Testis (tissue), 3 donors: ENCODE results near the gene MED7. TPM values are rescaled to one million over a fixed set of nuclear protein-coding genes. Genes with fewer than 3 reads are reported as not detected.
"Not testable (repeated sequence)": the region's sequence is repeated elsewhere in the genome, so short reads cannot be mapped to it uniquely, and the experiment has no call there.

Source experiments
- DNase-seq: peaks from one replicate; pipeline ENCODE4 v3.0.0-alpha.2; 2019
- H3K27ac ChIP-seq, 2 donors: fragments of 200-600 bp; sonication (generic); one replicate each; pipeline ENCODE4 v1.5.1; 2019
- H3K27me3 ChIP-seq: fragments of 200-600 bp; sonication (generic); one replicate; pipeline ENCODE4 v1.5.1; 2019
- H3K36me3 ChIP-seq: fragments of 200-600 bp; sonication (generic); one replicate; pipeline ENCODE4 v1.5.1; 2017; ENCODE audit warnings: low read depth; ENCODE audit errors: missing control alignments
- H3K4me1 ChIP-seq: fragments of 200-600 bp; sonication (generic); one replicate; pipeline ENCODE4 v1.5.1; 2019
- H3K4me3 ChIP-seq, 2 donors: fragments of 200-600 bp; sonication (generic); one replicate each; pipeline ENCODE4 v1.5.1; 2017 to 2019
- H3K9me3 ChIP-seq: fragments of 200-600 bp; sonication (generic); one replicate; pipeline ENCODE4 v1.5.1; 2017
- CTCF ChIP-seq, 3 experiments: fragments of 450-650 bp in 2 of 3; fragments of 200-600 bp in 1 of 3; sonication (generic) in 1 of 3; IDR thresholded peaks; one replicate each; pipeline ENCODE4 v1.5.1; 2016 to 2019; ENCODE audit warnings: antibody characterized with exemption in 3 of 3, mild to moderate bottlenecking in 2 of 3, moderate library complexity in 1 of 3
- POLR2A ChIP-seq: fragments of 450-650 bp; IDR thresholded peaks from one replicate; pipeline ENCODE4 v1.6.1; 2017; ENCODE audit warnings: antibody characterized with exemption, mild to moderate bottlenecking, moderate library complexity
- WGBS, 2 donors: methylation state at CpG; one replicate each; pipeline ENCODE4 v1.1.5; 2018; 5-methylcytosine and 5-hydroxymethylcytosine counted together
- intact Hi-C: fragments of 100-400 bp; cut with DNase I; formaldehyde crosslinking; loops from one replicate; pipeline ENCODE4 v1.15.1; 2023; ENCODE audit warnings: low total_unique reads
- polyA plus RNA-seq: library from polyadenylated mRNA; stranded (reverse); fragments of 350-450 nt; fragmentation: Illumina TruSeq; extraction: RNeasy Lipid Tissue Mini Kit (QIAGEN cat#74804); gene quantifications from one replicate; pipeline ENCODE4 v1.2.3, GENCODE V29; 2014; ENCODE audit warnings: low read depth, low replicate concordance; ENCODE audit not compliant: insufficient read depth
- total RNA-seq, 2 donors: library from RNA; depleted of rRNA; stranded (reverse); fragments of >200 nt; gene quantifications; one replicate each; pipeline ENCODE4 v1.2.3, GENCODE V29; 2016

The MED7 gene
- total and polyA plus RNA-seq, 3 donors from 2014 or later, result 16.8 to 50.3 (median 21.1) TPM

- DNase-seq, result no peak
- TF ChIP-seq POLR2A (no peak), CTCF (IDR thresholded peaks at IDR 0.05) (no peak)
- no peaks in the 10 kb centered on the region for H3K36me3 ChIP-seq
- H3K4me3 ChIP-seq, result no peak overlapping the region
- H3K27ac ChIP-seq, result no peak overlapping the region
- intact Hi-C loops, result no loop called here
- no peaks in the 10 kb centered on the region for H3K4me1 ChIP-seq
- H3K27me3 ChIP-seq, result no peaks in the 10 kb centered on the region
- H3K9me3 ChIP-seq, result no peaks in the 10 kb centered on the region
- WGBS, 2 donors, result 77 to 87% methylated on average over 12 of the region's 12 CpGs
These were observed 43.8 kb upstream of the MED7 start for GRCh38 chr5:157186309-157187045.

- not testable (repeated sequence) for DNase-seq, H3K4me3 ChIP-seq
- 94 to 96% methylated on average over 6 of the region's 6 CpGs for WGBS, 2 donors
These were observed 42.5 kb upstream of the MED7 start for GRCh38 chr5:157185122-157185521.

GRCh38 chr5:157184117-157184670, 41.5 kb upstream of the MED7 start:
- Histone ChIP-seq H3K36me3 (no peaks in the 10 kb centered on the region), H3K27ac (no peak overlapping the region), H3K27me3 (no peaks in the 10 kb centered on the region), H3K4me1 (no peaks in the 10 kb centered on the region), H3K4me3 (no peak overlapping the region), H3K9me3 (no peaks in the 10 kb centered on the region)
- intact Hi-C loops, result no loop called here
- TF ChIP-seq CTCF (IDR thresholded peaks at IDR 0.05) (no peak), POLR2A (no peak)
- no peak for DNase-seq
- 75 to 91% methylated on average over 8 of the region's 8 CpGs for WGBS, 2 donors

More at GRCh38 chr5:157185122-157185521, 42.5 kb upstream of the MED7 start:
- H3K4me1 ChIP-seq, intact Hi-C loops, H3K9me3 ChIP-seq, H3K27me3 ChIP-seq, H3K27ac ChIP-seq, H3K36me3 ChIP-seq: not testable (repeated sequence)

- H3K9me3 ChIP-seq, result no peaks in the 10 kb centered on the region
- no peak for DNase-seq
- WGBS, 2 donors, result 74 to 76% methylated on average over 3 of the region's 3 CpGs
- H3K36me3 ChIP-seq, result no peaks in the 10 kb centered on the region
- intact Hi-C loops, result no loop called here
- no peak overlapping the region for H3K4me3 ChIP-seq
- H3K4me1 ChIP-seq, result no peaks in the 10 kb centered on the region
- no peak overlapping the region for H3K27ac ChIP-seq
- H3K27me3 ChIP-seq, result no peaks in the 10 kb centered on the region
- TF ChIP-seq CTCF (IDR thresholded peaks at IDR 0.05) (no peak), POLR2A (no peak)
These were observed 39.6 kb upstream of the MED7 start for GRCh38 chr5:157182143-157182757.

- no peak within 1 kb of the TSS for H3K27ac ChIP-seq
- TF ChIP-seq CTCF (IDR thresholded peaks at IDR 0.05) (no peak), POLR2A (no peak)
- no peak within 1 kb of the TSS for H3K4me3 ChIP-seq
- WGBS, 2 donors, result 73 to 85% methylated on average over 8 of the region's 8 CpGs
- H3K9me3 ChIP-seq, result no peaks in the 10 kb centered on the region
- no peaks in the 10 kb centered on the region for H3K27me3 ChIP-seq
- intact Hi-C loops, result no loop called here
- no peaks in the 10 kb centered on the region for H3K36me3 ChIP-seq
- H3K4me1 ChIP-seq, result no peaks in the 10 kb centered on the region
- no peak for DNase-seq
These were observed 38.0 kb upstream of the MED7 start, which contains the start of gene ITK for GRCh38 chr5:157180374-157181264. TSS of gene ITK (plus strand) at chr5:157180840. CDS start at chr5:157180978, 138 bp downstream.
